Myocyte (in vitro differentiated cells): ENCODE measurements around the gene RGS6. TPM values are rescaled to one million over a fixed set of nuclear protein-coding genes. Genes with fewer than 3 reads are reported as not detected.

ENCODE experiments used
- DNase-seq: peaks from one replicate; pipeline ENCODE4 v3.0.0-alpha.2; 2012; ENCODE audit warnings: low read depth
- total RNA-seq: library from RNA; depleted of rRNA; stranded (reverse); fragments of >200 nt; gene quantifications from 2 replicates; pipeline ENCODE4 v1.2.3, GENCODE V29; 2014

RGS6 gene
- total RNA-seq, 1 donor from 2014 or later = not detected

DNA sequence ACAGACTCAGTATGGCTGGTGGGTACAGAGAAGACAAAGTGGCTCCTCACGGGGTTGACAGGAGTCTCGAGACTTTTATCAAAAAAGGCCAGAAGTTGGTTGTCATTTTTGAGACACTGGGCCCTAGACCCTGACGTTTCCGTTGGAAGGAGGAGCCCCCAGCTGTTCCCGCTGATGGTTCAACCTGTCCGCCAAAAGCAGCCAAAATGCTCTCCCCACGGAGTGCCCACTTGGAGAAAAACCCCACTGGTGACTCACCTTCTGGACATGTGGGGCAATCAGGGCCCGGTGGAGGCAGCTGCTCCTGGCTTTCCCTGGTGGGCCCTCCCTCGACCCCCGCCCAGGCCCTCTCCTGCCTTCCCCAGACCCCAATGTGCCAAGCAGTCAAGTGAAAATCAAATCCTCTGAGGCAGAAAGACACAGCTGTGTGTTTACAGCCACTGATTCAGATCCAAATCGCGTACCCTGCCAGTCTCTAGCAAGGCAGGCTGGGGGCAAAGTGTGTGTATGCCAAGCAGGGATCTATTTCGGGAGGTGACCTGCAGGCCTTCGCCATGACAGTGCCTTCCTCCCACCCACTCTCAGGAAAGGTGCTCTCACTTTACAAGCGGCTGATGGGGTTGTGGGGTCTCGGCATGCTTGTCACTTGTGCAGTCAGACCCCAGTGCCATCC is 614.3 kb downstream of the RGS6 start:
- DNase-seq = peak; percentile 51

DNA sequence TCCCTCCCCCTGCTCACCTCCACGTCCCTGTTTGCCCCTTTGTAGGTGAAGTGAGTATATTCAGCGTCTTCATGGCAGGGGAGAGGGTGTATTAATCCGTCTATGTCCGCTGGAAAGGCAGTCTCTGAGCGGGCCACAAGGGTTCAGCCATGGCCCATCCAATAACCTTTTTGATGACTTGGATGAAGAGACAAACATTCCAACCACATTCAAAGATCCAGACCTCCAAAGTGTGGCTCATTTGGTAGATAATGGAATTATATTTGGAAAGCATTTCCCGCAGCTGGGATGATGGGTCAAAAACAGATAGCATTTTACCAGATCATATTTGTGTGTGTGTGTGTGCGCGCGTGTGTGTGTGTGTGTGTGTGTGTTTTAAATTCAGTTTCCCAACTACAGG is 615.8 kb downstream of the RGS6 start:
- peak; percentile 44 for DNase-seq

DNA sequence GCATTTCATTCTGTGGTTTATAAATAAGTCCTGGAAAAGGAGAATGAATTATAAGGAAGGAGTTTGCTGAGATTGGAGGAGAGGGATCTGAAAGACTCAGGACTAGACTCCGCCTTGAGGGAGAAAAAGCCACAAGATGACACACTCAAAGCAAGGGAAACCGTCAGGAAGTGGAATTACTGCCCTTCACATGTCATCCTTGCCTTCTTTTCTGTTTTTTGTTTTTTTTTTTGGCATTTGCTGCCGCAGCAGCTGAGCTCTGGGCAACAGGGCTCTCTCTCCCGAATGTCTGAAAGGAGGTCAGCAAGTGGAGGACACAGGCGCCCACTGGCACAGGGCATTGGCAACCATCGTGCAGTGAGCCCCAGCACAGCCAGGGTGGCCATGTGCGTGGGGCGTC is 616.8 kb downstream of the RGS6 start:
- peak; percentile 80 for DNase-seq

DNA sequence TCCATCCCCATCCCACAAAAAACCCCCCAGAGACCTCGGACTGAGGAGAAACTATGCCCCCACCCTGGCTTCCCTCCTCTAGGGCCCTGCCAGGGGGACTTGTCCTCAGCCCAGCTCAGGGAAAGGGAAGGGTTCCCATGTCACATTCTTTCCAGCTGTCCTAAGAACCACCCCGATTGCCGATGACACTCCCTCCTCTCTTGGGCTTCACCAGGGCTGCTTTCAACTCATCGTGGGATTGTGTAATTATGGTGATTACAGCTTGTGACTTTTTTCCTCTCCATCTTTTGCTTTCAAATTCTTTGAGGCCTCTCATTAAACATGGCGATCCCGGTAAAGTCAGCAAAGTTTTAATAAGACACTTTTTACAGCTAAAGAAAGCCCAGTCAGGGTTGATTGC is 617.6 kb downstream of the RGS6 start:
- DNase-seq = no peak

DNA sequence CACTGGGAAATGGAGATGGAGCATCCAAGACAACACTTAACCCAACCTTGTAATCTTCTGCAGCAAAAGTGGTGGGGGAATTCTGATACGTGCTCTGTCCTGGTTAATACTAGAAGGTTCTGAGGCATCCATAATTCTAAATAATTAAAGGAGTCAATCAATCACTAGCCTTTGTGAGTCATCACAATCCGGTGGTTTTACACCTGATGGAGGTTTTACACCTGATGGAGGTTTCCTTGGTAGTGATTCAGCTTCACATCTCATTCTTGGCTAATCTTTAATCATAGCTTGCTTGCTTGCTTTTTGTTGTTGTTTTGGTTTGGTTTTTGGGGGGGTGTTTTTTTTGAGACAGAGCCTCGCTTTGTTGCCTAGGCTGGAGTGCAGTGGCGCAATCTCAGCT is 618.3 kb downstream of the RGS6 start:
- DNase-seq = no peak

DNA sequence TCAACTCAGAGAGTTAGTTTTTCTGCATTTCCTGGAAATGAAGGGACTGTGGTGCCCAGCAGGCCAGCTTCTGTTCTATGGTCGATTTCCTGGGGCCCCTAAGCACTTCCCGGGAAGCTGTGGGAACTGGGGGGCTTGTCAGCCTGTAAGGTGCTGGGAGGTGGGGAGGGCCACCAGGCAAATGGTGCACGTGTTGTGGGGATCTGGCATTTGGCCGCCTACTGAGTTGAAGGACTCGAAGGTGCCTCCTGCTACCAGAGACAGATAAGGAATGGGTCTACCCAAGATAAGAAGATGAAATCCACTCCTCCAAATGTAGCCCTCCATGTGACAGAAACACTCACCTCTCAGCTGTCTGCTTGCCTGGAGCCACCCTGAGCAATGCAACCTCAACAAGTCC is 620.0 kb downstream of the RGS6 start:
- no peak for DNase-seq

DNA sequence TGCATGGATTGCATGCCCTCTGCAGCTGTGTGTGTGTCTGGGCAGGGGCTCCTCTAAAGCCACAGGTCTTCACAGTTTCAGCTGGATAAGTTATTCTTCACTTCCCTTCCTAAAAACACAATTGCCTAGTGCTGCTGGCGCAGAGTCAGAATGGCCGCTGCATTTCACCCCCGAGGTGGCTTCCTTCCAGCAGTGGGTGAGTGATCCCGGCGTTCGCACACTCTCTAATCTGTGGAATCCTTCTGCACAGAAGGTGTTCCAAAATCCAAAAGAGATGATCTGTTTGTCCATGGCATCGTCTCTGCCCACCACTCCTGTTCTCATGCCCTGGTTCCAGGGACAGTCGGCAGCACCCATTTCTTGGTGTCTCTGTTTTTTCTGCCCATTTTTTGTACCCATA is 620.9 kb downstream of the RGS6 start:
- no peak for DNase-seq

DNA sequence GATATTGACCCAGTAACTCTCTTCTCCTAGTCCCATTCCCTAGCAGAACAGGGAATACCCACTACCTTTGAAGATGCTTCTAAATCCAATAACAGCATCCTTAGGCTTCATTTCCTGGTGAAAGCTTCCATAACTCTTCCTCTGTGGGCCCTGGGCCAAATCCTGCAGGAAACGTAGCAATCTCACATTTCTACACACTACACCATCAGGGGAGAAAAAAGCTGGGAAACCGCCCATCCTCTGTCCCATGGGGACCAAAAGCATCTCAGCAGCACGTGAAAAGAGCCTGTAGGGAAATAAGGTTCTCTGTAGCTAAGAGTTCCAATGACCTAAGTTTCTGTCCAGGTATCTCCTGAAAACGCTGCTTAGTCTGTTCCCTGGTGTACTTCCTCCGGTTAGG is 621.4 kb downstream of the RGS6 start:
- no peak for DNase-seq

DNA sequence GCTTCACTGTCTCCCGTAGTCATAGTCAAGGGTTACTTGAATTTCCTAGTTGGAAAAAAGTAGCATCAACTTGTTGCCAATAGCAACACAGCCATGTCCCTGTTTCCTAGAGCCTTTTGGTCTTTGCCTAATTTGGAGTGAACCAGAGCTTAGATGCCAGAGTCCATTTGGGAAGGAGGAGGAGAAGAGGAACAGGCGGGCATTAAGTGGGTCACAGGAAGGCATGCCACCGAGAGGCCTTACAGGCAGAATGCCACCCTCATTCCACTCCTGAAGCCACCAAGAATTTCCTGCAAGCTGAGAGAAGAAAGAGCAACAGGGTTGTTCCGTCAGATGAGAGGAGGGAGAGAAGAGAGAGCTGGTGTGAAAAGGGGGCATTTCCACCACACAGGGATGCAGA is 622.2 kb downstream of the RGS6 start:
- DNase-seq = no peak

DNA sequence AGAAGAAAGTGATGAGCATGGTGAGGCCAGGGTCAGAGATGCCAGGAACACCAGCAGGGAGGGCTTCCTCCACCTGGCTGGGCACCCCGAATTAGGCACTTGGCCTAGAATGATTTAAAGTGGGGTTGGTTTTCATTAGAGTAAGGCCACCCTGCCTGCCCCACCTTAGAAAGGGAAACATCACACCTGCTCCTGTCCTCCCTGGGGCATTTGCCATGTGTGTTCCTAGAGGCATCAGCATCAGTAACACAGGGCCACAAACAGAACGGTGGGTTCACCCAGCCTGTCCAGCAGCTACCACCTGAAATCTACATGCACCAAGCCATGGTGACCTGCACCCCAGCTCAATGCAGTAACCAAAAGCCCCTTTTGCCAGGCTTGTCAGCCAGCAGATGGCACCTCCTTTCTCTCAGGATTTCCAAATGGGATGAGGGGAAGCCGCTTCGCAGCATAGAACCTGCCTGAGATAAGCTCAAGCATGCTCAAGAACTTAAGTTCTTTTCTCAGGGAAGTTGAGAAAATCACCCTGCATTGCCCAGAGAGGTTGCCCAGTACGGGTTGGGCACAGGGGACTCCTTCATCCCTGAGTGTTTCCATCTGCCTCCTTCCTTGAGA is 622.9 kb downstream of the RGS6 start:
- DNase-seq = no peak

DNA sequence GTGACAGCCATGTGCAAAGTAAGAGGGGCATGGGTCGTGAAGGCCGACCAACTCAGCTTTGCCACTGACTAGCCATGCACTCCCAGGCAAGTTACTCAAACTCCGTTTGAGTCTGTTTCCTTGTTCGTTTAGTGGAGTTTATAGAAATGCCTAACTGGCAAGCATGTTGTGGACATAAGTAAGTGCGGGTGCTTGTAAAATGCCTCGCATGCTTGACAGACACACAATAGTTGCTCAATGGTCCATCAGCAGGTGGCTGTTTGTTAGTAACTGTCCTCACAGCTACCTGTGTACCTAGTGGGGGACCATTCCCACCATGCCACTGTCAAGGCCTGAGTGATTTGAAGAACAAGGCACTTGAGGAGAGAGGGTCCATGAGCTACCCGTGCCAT is 623.4 kb downstream of the RGS6 start:
- DNase-seq = no peak

DNA sequence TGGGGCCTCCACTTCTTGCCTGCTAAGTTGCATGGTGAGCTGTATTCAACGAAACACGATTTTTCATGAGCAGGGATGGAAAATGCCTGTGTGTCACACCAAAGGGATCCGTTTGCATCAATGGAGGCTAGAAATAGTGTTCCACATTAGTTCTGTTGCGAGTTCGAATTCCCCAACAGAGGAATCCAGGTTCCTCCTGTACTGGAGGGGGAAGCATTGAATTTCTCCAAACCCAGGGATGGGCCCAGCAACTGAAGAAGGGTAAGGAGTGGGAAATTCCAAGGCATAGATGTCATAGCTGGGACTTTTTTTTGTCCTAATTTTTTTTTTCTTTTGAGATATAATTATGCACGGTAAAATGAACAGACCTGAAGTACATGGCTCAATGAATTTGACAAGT is 625.4 kb downstream of the RGS6 start:
- DNase-seq = no peak

DNA sequence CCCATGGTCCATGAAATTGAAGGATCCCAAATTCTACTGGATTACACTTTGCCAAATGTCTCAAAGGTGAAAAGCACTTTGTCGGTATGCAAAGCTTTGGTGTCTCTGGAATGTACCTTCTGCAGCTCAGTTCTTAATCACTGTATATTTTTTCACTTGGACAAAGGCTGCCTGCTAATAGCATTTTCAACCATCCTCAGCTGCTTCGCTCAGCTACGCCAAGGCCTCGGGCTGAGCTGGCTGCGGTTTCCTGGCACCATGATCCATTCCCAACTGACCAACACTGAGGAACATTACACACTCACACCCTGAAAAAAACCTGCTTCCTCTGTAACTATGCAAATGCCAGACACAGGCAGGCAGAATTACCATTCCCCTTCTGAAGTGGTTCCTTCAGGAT is 626.5 kb downstream of the RGS6 start:
- DNase-seq = peak; percentile 89

DNA sequence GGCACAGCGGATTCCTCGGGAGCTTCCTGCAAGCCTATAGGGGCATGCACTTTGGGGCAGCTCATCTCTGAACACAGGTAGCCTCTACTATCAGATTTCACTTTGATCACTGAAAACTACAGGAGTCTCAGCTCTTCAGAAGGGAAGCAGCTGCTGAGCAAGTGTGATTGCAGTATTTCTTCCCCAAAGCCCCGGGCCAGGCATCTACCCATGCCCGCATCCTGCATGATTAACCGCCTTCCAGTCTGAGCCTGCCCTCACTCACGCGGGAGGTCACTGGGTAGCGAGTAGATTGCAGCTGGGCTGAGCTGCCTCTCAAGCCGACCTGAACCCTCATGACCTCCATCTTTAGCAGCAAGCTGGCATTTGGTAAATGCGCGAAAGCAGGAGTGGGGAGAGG is 627.0 kb downstream of the RGS6 start:
- peak; percentile 61 for DNase-seq

DNA sequence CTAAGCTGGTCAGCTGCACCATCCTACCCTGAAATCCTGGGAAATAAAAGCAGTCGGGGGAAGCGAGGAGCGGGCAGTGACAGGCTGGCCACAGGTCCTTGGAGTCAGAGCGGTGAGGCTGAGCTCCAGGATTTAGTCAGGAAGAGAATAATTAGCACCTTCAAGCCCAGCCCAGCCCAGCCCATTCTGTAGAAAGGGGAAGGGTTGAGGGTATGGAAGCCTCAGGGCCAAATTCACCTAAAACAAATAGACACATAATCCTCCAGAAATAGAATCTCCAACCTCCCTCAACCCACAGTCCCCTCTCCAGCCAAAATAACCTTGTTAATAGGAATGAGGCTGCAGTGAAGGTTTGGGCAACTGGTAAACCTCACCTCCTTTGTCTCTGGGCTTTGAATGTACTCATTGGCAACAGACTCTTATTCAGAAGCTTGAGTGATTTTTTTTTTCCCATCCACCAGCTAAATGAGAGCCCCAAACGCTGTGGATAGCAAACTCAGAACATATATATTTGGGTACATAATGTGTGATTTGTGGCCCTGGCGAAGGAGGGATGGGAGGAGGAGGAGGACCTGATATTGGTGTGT is 627.5 kb downstream of the RGS6 start:
- DNase-seq = peak; percentile 42

DNA sequence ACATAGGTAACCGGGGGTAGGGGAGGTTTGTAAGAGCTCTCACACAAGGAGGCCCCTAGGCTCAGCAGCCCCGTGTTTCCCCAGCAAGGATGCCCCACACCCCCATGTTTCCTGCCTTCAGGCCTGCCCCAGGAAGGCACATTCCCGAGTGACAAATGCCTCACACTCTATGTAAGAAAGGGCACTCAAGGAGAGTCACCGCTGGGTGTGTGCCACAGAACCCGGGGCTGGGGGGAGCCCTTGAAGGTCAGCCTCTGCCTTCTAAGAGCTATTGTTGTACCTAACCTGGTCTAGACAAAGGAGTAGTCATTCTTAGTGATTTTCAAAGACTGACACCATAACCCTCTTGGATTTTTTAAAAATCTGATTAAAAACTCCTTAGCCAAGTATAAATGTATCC is 628.1 kb downstream of the RGS6 start:
- peak; percentile 46 for DNase-seq

DNA sequence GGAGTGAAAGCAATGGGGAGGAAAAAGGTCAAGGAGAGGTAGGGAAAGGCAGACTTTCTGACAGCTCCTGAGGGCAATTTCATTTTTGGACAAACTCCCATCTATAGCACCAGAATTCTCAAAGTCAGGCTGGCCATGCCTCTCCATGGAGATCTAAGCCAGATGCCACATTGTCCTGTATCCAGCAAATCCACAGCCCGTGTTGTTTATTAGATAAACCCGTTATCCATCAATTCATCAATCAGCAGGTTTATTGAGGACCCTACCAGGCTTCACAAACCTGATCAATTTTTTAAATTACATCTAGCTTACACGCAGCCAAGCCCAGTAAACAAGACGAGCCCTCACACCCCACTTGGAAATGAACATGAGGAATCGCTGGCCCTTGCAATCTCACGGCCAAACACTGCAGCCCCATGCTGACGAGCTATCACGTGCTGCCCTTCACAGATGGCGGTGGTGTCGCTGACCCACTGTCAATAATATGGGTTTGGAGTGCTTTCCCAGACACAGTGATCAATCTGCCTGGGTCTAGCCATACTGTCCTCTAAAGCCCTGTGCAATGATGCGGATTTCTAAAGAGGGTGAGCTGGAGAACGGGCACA is 628.8 kb downstream of the RGS6 start:
- DNase-seq = no peak

DNA sequence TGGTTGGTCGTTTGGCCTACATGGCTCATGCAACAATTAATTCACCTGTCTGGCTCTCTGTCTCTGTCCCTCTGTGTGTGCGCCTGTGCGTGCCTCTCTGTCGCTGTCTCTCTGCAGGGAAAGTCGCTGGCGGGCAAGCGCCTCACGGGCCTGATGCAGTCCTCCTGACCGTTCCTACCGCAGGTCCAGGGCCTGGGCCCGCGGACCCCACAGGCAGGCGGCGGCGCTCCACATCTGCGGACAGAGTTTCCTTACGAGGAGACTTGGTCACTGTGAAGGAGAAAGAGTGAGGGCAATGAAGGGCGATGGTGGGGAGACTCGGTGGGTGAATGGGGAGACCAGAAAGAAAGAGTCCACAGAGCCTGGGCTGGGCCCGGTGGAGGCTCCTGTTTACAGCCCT is 630.1 kb downstream of the RGS6 start:
- no peak for DNase-seq

DNA sequence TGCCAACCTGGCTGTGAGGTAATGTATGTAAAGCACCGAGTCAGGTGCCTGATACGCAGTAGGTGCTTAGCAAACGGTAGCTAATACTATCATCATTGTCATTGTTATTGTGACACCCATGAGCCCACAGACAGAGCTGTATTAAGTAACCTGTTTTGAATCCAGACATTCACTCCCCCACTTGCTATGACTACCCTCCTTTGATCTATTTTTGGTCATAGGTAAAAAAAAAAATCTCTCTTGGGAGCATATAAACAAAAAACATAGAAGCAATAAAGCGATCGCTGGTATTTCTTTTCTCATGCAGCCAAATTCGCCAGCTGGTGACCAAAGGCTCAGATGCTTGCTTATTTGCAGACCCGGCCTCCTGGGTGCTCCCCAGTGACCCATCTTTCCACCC is 631.4 kb downstream of the RGS6 start:
- no peak for DNase-seq

DNA sequence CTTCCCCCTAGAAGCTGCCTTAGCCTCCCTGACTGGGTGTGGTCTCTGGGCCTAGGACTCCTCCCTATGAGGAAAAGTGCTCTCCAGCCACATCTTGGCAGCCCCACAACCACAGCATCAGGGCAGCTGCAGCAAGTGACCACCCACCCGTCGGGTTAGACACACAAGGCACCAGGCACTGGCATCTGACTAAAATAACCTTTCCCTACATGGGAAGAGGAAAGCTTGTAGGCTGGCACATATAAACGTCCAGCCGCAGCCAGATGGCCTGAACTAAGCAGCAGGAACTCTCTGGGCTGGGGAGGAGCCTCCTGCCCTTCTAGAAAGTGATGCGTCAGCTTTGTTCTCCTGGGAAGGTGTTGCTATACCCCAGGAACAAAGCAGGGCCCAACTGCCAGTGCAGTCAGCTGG is 632.9 kb downstream of the RGS6 start:
- peak; percentile 89 for DNase-seq

DNA sequence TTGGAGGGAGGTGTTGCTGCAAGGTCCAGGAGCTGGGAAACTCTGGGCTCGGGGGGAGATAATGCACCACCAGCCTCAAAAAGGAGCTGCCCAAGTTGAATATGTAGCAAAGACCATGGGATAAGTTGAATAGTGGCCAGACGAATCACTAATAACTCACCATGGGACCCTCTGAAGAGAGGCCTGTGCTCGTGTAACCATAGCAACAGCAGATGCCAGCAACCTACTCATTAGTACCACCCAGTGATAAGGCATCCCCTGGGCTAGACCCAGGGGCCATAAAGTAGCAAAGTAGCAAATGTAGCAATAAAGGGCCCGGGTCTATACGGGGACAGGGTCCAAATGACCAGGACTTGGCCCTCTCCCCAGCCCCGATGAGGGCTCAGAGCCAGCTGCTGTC is 633.7 kb downstream of the RGS6 start:
- DNase-seq = no peak

DNA sequence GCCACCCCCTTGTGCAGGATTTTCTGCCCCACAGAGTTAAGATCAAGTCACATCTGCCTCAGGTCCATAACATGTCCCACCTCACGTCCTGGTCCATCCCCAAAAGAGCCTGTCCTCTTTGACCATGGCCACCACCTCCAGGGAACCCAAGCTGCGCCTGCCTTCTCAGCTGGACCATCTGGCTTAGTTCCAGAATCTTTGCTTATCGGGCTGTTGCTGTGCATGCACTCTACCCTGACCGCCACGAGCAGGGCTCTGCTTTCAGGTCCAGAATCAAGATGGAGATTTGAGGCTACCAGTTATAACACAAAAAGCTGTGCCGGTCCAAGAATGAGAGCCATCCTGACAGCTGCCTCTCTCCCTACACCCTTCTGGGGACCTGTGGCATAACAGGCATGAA is 635.0 kb downstream of the RGS6 start:
- no peak for DNase-seq
